Activated T-helper 1 cell treated with anti-CD3 and anti-CD28 coated beads, Interleukin-12 subunit alpha, Interleukin-12 subunit beta, Interleukin-2, Interleukin-4 antibody, amounts not matched to agents 30 ng/mL and 10 ng/mL and 1 ng/mL, durations not matched to agents 14 hours and 24 hours and 36 hours (primary cell): ENCODE measurements around the gene HHIPL1. TPM values are rescaled to one million over a fixed set of nuclear protein-coding genes. Genes with fewer than 3 reads are reported as not detected.
"Not testable (repeated sequence)": the region's sequence is repeated elsewhere in the genome, so short reads cannot be mapped to it uniquely, and the experiment has no call there.

Source experiments
- DNase-seq: peaks from one replicate; pipeline ENCODE4 v3.0.0; 2021; ENCODE audit warnings: low spot score
- H3K27ac Mint-ChIP-seq: one replicate; pipeline ENCODE4 v1.8.0; 2021; ENCODE audit warnings: mild to moderate bottlenecking, mixed read lengths
- H3K27me3 Mint-ChIP-seq: one replicate; pipeline ENCODE4 v1.8.0; 2022; ENCODE audit warnings: mild to moderate bottlenecking, moderate library complexity, mixed read lengths; ENCODE audit not compliant: insufficient read depth
- H3K36me3 Mint-ChIP-seq: one replicate; pipeline ENCODE4 v1.8.0; 2021; ENCODE audit warnings: low read depth, mixed read lengths
- H3K4me1 Mint-ChIP-seq: one replicate; pipeline ENCODE4 v1.8.0; 2021; ENCODE audit warnings: low read depth, mixed read lengths
- H3K4me3 Mint-ChIP-seq: one replicate; pipeline ENCODE4 v1.8.0; 2021; ENCODE audit warnings: mild to moderate bottlenecking, moderate library complexity, mixed read lengths
- H3K9me3 Mint-ChIP-seq: one replicate; pipeline ENCODE4 v1.8.0; 2021; ENCODE audit warnings: mixed read lengths
- intact Hi-C: fragments of 100-400 bp; cut with micrococcal nuclease; formaldehyde crosslinking; loops from one replicate; pipeline ENCODE4 v1.15.1; 2024
- total RNA-seq: library from RNA; stranded (reverse); gene quantifications from 2 replicates; pipeline ENCODE4 v1.2.3, GENCODE V29; 2022

The HHIPL1 gene
- total RNA-seq, 1 donor from 2014 or later: not detected

DNA sequence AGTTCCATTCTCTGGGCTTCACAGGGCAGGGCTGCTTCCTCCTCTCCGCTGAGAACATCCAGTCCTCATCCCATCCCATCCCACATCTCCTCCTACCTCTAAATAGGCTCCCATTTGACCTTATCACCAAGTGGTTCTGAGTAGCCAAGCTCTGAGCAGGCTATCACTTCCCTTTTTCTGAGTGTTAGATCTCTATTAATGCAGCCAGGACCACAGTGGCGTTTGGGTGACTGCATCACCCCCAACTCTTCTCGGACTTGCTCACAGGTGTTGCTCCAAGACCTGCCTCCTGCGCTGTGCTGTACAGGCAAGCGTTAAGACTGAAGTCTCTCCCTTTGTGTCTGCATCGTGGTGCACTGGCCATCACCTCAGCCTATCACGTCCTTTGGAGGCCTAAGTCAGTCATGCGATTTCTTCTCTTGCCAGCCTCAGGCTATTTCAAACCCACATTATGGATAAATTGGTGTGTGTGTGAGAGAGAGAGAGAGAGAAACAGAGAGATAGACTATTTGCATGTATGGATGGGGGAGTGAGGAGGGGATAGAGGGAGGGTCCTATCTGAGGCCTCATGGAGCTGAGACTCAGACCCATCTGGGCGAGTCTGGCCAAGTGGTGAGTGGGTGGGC is 12.4 kb upstream of the HHIPL1 start:
- H3K9me3 Mint-ChIP-seq: no peaks in the 10 kb centered on the region
- peaks cover 4% of the 10 kb centered on the region for H3K4me1 Mint-ChIP-seq
- no peak overlapping the region for H3K27ac Mint-ChIP-seq
- H3K36me3 Mint-ChIP-seq: no peaks in the 10 kb centered on the region
- intact Hi-C loops: no loop called here
- H3K27me3 Mint-ChIP-seq: no peaks in the 10 kb centered on the region
- no peak overlapping the region for H3K4me3 Mint-ChIP-seq
- no peak for DNase-seq

DNA sequence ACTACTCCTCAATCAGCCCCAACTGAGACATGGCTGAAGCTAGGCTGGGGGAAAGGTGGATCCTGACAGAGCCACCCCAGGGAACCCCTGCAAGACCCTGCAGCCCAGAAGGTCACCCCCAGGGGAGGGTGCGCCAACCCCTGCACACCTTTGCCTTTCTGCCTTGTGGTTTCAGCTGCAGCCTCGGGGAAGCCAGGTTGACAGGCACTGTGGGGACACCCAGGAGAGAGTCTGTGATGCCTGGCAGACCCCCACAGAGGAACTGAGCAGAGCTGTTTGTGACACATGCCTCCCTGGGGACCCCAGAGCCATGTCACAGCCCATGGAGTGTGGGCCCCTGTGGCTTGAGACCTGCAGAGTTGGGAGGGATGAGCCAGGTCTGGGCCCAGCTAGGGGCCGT is 11.8 kb upstream of the HHIPL1 start:
- Mint-ChIP-seq H3K36me3 (no peaks in the 10 kb centered on the region), H3K9me3 (no peaks in the 10 kb centered on the region), H3K4me3 (no peak overlapping the region), H3K27me3 (no peaks in the 10 kb centered on the region), H3K4me1 (peaks cover 4% of the 10 kb centered on the region), H3K27ac (no peak overlapping the region)
- no peak for DNase-seq
- intact Hi-C loops: no loop called here

DNA sequence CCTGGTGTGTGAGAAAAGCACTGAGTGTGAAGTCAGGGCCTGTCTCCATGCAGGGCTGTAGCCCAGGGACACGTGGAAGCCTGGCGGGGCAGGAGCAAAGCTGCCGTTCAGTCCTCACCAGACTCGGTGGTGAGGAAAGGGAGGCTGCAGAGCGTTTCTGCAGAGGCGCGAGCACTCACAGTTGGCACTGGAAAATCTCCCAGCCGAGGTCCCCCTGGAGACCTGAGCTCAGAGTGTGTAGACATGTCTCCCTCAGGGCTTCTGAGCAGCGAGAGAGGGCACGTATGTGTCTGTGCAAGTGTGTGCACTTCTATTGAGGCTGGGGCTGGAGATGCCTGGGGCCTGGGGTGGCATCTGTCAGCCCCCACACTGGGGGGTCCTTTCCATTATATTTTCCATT is 11.0 kb upstream of the HHIPL1 start:
- no peak for DNase-seq
- Mint-ChIP-seq H3K4me1 (peaks cover 2% of the 10 kb centered on the region), H3K27me3 (no peaks in the 10 kb centered on the region), H3K9me3 (no peaks in the 10 kb centered on the region), H3K4me3 (no peak overlapping the region), H3K27ac (no peak overlapping the region), H3K36me3 (no peaks in the 10 kb centered on the region)
- intact Hi-C loops: no loop called here

DNA sequence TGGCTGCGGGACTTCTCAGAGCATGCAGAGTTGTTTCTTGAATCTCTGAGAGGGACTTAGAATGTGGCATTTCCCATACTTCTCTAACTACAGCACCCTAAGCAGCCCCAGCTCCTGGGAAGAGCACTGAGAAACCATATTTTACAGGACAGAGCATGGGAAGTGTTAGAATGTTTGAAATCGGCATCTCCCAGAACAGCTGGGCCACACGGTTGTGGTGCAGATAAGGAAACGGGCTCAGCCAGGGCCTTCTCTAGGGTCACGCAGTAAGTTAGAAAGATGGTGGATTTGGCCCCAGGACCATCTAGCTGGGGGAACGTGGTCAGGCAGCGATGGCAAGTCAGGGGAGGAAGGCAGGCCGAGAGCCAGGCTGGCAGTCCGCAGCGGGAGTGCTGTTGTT is 10.5 kb upstream of the HHIPL1 start:
- H3K27ac Mint-ChIP-seq: no peak overlapping the region
- H3K36me3 Mint-ChIP-seq: no peaks in the 10 kb centered on the region
- no peak overlapping the region for H3K4me3 Mint-ChIP-seq
- no peaks in the 10 kb centered on the region for H3K9me3 Mint-ChIP-seq
- no peak for DNase-seq
- intact Hi-C loops: no loop called here
- H3K4me1 Mint-ChIP-seq: no peaks in the 10 kb centered on the region
- no peaks in the 10 kb centered on the region for H3K27me3 Mint-ChIP-seq

GRCh38 chr14:99635116-99635515 is 9.8 kb upstream of the HHIPL1 start:
- intact Hi-C loops: no loop called here
- DNase-seq: no peak
- no peaks in the 10 kb centered on the region for H3K27me3 Mint-ChIP-seq
- H3K4me3 Mint-ChIP-seq: no peak overlapping the region
- H3K36me3 Mint-ChIP-seq: no peaks in the 10 kb centered on the region
- H3K27ac Mint-ChIP-seq: no peak overlapping the region
- H3K9me3 Mint-ChIP-seq: no peaks in the 10 kb centered on the region
- H3K4me1 Mint-ChIP-seq: no peaks in the 10 kb centered on the region

- Mint-ChIP-seq H3K27me3 (no peaks in the 10 kb centered on the region), H3K9me3 (no peaks in the 10 kb centered on the region), H3K36me3 (no peaks in the 10 kb centered on the region), H3K4me1 (no peaks in the 10 kb centered on the region), H3K4me3 (no peak overlapping the region), H3K27ac (no peak overlapping the region)
- no peak for DNase-seq
- intact Hi-C loops: no loop called here
These were observed 8.4 kb upstream of the HHIPL1 start for GRCh38 chr14:99636487-99636886.

DNA sequence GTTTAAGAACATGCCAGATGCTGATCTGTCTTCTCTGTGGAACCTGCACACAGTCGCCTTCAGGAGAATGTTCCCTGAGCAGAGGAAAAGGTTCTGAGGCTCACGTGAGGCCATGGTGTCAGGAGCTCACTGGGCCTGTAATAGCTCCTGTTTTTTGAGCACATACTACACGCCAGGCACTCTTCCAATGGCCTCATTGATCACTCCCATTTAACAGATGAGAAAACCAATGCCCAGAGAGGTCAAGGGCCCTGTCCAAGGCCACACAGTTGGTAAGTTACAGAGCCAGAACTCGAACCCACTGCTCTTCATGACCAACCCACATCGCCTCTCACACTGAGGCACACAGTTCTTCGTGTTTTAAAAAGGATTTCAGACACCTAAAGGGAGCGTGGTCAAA is 7.3 kb upstream of the HHIPL1 start:
- H3K4me3 Mint-ChIP-seq: no peak overlapping the region
- no peaks in the 10 kb centered on the region for H3K4me1 Mint-ChIP-seq
- intact Hi-C loops: no loop called here

DNA sequence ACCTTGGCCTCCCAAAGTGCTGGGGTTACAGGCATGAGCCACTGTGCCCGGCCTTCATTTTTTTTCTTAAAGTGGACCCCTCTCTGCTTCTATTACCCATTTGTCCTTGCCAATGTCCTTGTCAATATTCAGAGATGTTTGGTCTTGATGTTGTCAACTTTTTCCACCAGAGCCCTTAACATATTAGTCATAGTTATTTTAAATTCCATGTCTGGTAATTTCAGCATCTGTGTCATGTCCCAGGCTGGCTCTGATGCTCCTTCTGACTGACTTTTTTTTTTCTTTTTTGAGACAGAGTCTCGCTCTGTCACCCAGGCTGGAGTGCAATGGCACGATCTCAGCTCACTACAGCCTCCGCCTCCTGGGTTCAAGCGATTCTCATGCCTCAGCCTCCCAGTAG is 2.2 kb upstream of the HHIPL1 start:
- DNase-seq, H3K36me3 Mint-ChIP-seq, intact Hi-C loops, H3K4me1 Mint-ChIP-seq, H3K9me3 Mint-ChIP-seq, H3K27ac Mint-ChIP-seq, H3K4me3 Mint-ChIP-seq: not testable (repeated sequence)
- peaks cover 18% of the 10 kb centered on the region for H3K27me3 Mint-ChIP-seq

More for the DNA sequence above, 7.3 kb upstream of the HHIPL1 start:
- DNase-seq: no peak
- peaks cover 2% of the 10 kb centered on the region for H3K27me3 Mint-ChIP-seq
- H3K9me3 Mint-ChIP-seq: no peaks in the 10 kb centered on the region
- no peaks in the 10 kb centered on the region for H3K36me3 Mint-ChIP-seq
- no peak overlapping the region for H3K27ac Mint-ChIP-seq

DNA sequence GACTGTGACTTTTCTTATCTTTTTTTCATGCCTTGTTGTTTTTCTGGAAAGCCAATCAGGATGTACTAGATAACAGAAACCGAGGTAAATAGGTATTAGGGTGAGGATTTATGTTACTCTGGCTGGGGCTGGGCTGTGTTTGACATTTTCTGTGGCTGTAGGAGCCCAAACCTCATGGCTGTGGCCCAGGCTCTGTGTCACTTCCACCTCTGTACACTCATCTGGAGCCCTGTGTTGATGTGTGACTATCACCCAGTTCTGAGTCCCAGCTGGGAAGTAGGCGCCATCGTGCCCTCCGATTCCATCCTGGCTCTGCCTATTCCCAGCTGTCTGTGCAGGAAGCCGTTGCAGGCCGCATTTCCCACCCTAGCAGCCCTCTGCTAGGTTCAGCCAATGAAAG is 1.6 kb upstream of the HHIPL1 start:
- H3K4me3 Mint-ChIP-seq: no peak overlapping the region
- no peaks in the 10 kb centered on the region for H3K4me1 Mint-ChIP-seq
- no peak overlapping the region for H3K27ac Mint-ChIP-seq
- H3K36me3 Mint-ChIP-seq: no peaks in the 10 kb centered on the region
- H3K9me3 Mint-ChIP-seq: no peaks in the 10 kb centered on the region
- intact Hi-C loops: no loop called here
- no peak for DNase-seq
- H3K27me3 Mint-ChIP-seq: peaks cover 18% of the 10 kb centered on the region

DNA sequence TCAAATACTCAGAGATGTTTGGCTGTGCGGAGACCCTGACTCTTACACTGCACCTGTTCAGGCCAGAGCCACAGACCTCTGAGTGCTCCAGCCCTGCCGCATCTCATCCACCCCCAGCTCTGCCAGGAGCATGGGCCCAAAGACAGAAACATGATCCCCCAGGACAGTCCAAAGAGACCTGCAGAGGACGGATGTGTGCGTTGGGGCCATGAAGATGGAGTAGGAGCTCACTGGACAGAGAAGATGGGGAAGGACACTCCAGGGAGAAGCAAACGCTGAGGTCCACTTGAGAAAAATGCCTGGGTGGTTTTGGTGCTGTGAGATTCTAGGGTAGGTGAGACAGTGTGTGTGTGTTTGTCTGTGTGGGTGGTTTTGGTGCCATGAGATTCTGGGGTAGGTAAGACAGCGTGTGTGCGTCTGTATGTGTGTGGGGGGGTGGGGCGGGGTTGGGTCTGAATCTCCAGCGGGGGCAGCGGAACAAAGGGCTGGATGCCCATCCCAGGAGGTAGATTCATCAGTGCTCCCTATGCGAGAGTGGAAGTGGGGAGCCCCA is 818 bp upstream of the HHIPL1 start:
- Mint-ChIP-seq H3K4me3 (no peak overlapping the region), H3K27ac (no peak overlapping the region), H3K9me3 (no peaks in the 10 kb centered on the region), H3K27me3 (peaks cover 18% of the 10 kb centered on the region), H3K36me3 (no peaks in the 10 kb centered on the region), H3K4me1 (no peaks in the 10 kb centered on the region)
- no peak for DNase-seq
- intact Hi-C loops: no loop called here

GRCh38 chr14:99645545-99646505 is 896 bp downstream of the HHIPL1 start:
- intact Hi-C loops: no loop called here
- DNase-seq: no peak
- H3K36me3 Mint-ChIP-seq: no peaks in the 10 kb centered on the region
- no peaks in the 10 kb centered on the region for H3K4me1 Mint-ChIP-seq
- H3K9me3 Mint-ChIP-seq: no peaks in the 10 kb centered on the region
- H3K27ac Mint-ChIP-seq: no peak overlapping the region
- no peak overlapping the region for H3K4me3 Mint-ChIP-seq
- H3K27me3 Mint-ChIP-seq: peaks cover 18% of the 10 kb centered on the region

- Mint-ChIP-seq H3K27me3 (peaks cover 16% of the 10 kb centered on the region), H3K4me1 (no peaks in the 10 kb centered on the region), H3K9me3 (no peaks in the 10 kb centered on the region), H3K4me3 (no peak overlapping the region), H3K27ac (no peak overlapping the region), H3K36me3 (no peaks in the 10 kb centered on the region)
- DNase-seq: no peak
- intact Hi-C loops: no loop called here
These were observed 2.5 kb downstream of the HHIPL1 start for GRCh38 chr14:99647411-99647810.

- H3K36me3 Mint-ChIP-seq: no peaks in the 10 kb centered on the region
- no peaks in the 10 kb centered on the region for H3K9me3 Mint-ChIP-seq
- intact Hi-C loops: no loop called here
- H3K4me3 Mint-ChIP-seq: no peak overlapping the region
- DNase-seq: no peak
- H3K27me3 Mint-ChIP-seq: peaks cover 16% of the 10 kb centered on the region
- no peaks in the 10 kb centered on the region for H3K4me1 Mint-ChIP-seq
- no peak overlapping the region for H3K27ac Mint-ChIP-seq
These were observed 3.3 kb downstream of the HHIPL1 start for GRCh38 chr14:99648027-99648784.
